Measurements from ENCODE around the gene ACCS.

Gene ACCS

DNA sequence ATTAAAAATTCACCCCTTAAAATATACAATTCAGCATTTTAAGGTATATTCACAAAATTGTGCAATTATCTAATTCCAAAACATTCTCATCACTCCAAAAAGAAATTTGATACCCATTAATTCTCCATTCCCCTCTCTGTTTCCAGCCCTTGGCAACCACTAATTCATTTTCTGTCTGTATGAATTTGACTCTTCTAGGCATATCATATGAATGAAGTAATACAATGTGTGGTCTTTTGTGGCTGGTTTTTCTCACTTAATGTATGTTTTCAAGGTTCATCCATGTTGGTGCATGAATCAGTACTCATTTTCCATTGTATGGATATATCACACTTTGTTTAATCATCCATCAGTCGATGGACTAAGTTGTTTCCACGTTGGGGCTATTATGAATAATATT lies 47.2 kb upstream of the ACCS start:
- TF ChIP-seq FOXP2 (optimal IDR thresholded peaks at IDR 0.05; ENCODE audit: borderline replicate concordance, extremely low read depth, extremely low read length, insufficient read depth) (no peak), TAF1 (IDR thresholded peaks at IDR 0.05; ENCODE audit: borderline replicate concordance, insufficient read depth, low read length) (no peak), SIN3A (IDR thresholded peaks at IDR 0.05; ENCODE audit: borderline replicate concordance, insufficient read depth, low read length) (no peak), POLR2AphosphoS5 (IDR thresholded peaks at IDR 0.05; ENCODE audit: low read depth, low read length) (no peak), REST (IDR thresholded peaks at IDR 0.05; ENCODE audit: insufficient read depth in 1 of 2, low read depth in 2 of 2, low read length in 2 of 2) (no peak)

- no peak for TF ChIP-seq POLR2AphosphoS5 (IDR thresholded peaks at IDR 0.05; ENCODE audit: low read depth, low read length)
- no peak for TF ChIP-seq FOXP2 (optimal IDR thresholded peaks at IDR 0.05; ENCODE audit: borderline replicate concordance, extremely low read depth, extremely low read length, insufficient read depth)
- no peak for TF ChIP-seq REST (IDR thresholded peaks at IDR 0.05; ENCODE audit: insufficient read depth in 1 of 2, low read depth in 2 of 2, low read length in 2 of 2)
- no peak for TF ChIP-seq SIN3A (IDR thresholded peaks at IDR 0.05; ENCODE audit: borderline replicate concordance, insufficient read depth, low read length)
- TF ChIP-seq TAF1 (IDR thresholded peaks at IDR 0.05; ENCODE audit: borderline replicate concordance, insufficient read depth, low read length), result no peak
Observed at GRCh38 chr11:44024977-44025376, 41.1 kb upstream of the ACCS start.

DNA sequence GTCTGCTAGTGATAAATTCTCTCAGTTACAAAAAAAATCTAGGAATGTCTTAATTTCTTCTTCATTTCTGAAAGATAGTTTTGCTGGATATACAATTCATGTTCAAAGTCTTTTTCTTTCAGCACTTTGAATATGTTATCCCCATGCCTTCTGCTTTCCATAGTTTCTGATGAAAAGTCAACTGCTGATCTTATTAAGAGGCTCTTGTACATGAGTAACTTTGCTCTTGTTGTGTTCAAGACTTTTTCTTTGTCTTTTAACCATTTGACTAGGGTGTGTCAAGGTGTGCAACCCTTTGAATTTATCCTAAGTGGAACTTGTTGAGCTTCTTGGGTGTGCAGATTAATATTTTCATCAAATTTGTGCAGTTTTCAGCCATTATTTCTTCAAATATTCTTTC lies 40.3 kb upstream of the ACCS start:
- TF ChIP-seq FOXP2 (optimal IDR thresholded peaks at IDR 0.05; ENCODE audit: borderline replicate concordance, extremely low read depth, extremely low read length, insufficient read depth) (no peak), POLR2AphosphoS5 (IDR thresholded peaks at IDR 0.05; ENCODE audit: low read depth, low read length) (no peak), TAF1 (IDR thresholded peaks at IDR 0.05; ENCODE audit: borderline replicate concordance, insufficient read depth, low read length) (no peak), REST (IDR thresholded peaks at IDR 0.05; ENCODE audit: insufficient read depth in 1 of 2, low read depth in 2 of 2, low read length in 2 of 2) (no peak), SIN3A (IDR thresholded peaks at IDR 0.05; ENCODE audit: borderline replicate concordance, insufficient read depth, low read length) (no peak)

GRCh38 chr11:44028401-44028800 lies 37.7 kb upstream of the ACCS start:
- TF ChIP-seq FOXP2 (optimal IDR thresholded peaks at IDR 0.05; ENCODE audit: borderline replicate concordance, extremely low read depth, extremely low read length, insufficient read depth), result no peak
- TF ChIP-seq POLR2AphosphoS5 (IDR thresholded peaks at IDR 0.05; ENCODE audit: low read depth, low read length), result no peak
- no peak for TF ChIP-seq SIN3A (IDR thresholded peaks at IDR 0.05; ENCODE audit: borderline replicate concordance, insufficient read depth, low read length)
- no peak for TF ChIP-seq REST (IDR thresholded peaks at IDR 0.05; ENCODE audit: insufficient read depth in 1 of 2, low read depth in 2 of 2, low read length in 2 of 2)
- TF ChIP-seq TAF1 (IDR thresholded peaks at IDR 0.05; ENCODE audit: borderline replicate concordance, insufficient read depth, low read length), result no peak
